ENCODE data around the gene GYS2. TPM values are rescaled to one million over a fixed set of nuclear protein-coding genes. Genes with fewer than 3 reads are reported as not detected.

Gene GYS2
- total RNA-seq, 1 donor from 2014 or later = not detected

DNA sequence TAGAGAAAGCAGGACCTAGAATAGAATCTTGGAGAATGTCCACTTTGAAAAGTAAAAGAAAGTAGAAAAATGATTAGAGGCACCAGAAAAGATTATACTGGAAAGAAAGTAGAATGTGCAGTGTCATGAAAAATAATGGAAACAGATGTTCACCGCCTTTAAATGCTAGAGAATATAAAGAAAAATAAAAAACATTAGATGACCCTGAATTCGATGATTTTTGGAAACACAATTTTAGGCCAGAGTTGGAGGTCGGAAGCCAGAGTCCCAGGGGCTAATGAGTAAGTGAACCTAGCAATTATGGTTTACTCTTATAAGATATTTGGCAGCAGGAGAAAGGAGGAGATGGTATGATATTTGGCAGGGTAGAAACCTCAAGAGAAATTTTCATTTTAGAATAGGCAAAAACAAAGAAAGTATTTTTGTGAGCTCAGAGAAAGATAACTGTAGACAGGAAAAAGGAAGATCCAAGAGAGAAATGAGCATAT, 37.7 kb downstream of the GYS2 start:
- Mint-ChIP-seq H3K4me3 (ENCODE audit: unreplicated experiment) (no peak overlapping the region), H3K27ac (ENCODE audit: unreplicated experiment) (no peak overlapping the region), H3K36me3 (ENCODE audit: low read depth) (no peaks in the 10 kb centered on the region), H3K4me1 (ENCODE audit: low read depth) (no peaks in the 10 kb centered on the region), H3K27me3 (ENCODE audit: low read depth) (no peaks in the 10 kb centered on the region), H3K9me3 (ENCODE audit: low read depth) (no peaks in the 10 kb centered on the region)
- DNase-seq (ENCODE audit: low spot score) = no peak
- TF ChIP-seq, protein P1, sequence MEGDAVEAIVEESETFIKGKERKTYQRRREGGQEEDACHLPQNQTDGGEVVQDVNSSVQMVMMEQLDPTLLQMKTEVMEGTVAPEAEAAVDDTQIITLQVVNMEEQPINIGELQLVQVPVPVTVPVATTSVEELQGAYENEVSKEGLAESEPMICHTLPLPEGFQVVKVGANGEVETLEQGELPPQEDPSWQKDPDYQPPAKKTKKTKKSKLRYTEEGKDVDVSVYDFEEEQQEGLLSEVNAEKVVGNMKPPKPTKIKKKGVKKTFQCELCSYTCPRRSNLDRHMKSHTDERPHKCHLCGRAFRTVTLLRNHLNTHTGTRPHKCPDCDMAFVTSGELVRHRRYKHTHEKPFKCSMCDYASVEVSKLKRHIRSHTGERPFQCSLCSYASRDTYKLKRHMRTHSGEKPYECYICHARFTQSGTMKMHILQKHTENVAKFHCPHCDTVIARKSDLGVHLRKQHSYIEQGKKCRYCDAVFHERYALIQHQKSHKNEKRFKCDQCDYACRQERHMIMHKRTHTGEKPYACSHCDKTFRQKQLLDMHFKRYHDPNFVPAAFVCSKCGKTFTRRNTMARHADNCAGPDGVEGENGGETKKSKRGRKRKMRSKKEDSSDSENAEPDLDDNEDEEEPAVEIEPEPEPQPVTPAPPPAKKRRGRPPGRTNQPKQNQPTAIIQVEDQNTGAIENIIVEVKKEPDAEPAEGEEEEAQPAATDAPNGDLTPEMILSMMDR (IDR thresholded peaks at IDR 0.05) = no peak

DNA sequence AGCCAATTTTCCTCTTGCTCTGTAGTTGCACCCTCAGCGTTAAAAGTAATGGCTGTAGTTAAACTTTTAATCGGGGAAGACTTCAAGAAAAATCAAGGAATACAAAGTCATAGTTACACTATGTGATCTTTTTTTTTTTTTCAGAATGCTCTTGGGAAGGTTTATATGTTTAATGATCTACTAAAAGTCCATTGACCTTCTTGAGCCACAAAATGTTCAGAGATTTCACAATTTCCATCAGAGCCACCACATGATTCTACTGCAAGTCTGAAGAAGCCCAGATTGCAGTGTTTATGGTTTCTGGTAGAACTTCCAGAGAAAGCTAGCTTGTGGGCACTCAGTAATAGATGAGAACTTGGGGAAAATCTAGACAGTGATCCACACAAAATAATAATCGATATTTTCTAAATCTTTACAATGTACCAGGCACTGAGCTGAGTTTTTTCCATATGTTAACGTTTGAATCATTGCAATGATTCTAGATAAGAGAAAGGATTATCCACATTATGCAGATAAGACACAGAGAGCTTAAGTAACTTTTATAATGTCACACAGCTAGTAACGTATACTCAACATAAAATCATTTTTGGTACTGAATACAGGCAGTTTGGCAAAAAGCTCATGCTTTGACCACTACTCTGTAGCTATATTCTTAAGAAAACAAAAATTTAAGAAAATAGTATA, 38.3 kb downstream of the GYS2 start:
- Mint-ChIP-seq H3K9me3 (ENCODE audit: low read depth) (no peaks in the 10 kb centered on the region), H3K4me1 (ENCODE audit: low read depth) (no peaks in the 10 kb centered on the region), H3K36me3 (ENCODE audit: low read depth) (no peaks in the 10 kb centered on the region), H3K4me3 (ENCODE audit: unreplicated experiment) (no peak overlapping the region), H3K27ac (ENCODE audit: unreplicated experiment) (no peak overlapping the region), H3K27me3 (ENCODE audit: low read depth) (no peaks in the 10 kb centered on the region)
- TF ChIP-seq, protein P1 (IDR thresholded peaks at IDR 0.05) = no peak
- no peak for DNase-seq (ENCODE audit: low spot score)

DNA sequence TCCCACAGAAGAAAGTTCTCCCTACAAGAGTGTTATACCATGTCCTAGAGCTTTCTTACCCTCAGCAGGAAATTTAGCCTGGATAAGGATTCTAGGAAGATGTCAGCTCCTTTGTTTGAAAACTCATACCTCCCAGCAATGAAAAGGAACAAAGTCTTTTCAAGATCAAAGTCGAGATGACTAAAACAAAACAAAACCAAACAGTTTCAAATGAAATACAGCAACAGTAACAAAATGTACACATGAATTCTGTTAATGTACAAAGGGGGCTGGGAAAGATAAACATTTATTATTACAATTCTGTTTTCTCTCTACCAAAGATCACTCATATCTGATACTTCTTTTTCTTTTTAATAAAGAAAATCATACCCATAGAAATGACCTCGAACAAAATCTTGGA, 41.8 kb downstream of the GYS2 start:
- DNase-seq (ENCODE audit: low spot score) = no peak
- H3K27ac Mint-ChIP-seq (ENCODE audit: unreplicated experiment) = no peak overlapping the region
- peaks cover 13% of the 10 kb centered on the region for H3K4me1 Mint-ChIP-seq (ENCODE audit: low read depth)
- H3K36me3 Mint-ChIP-seq (ENCODE audit: low read depth) = no peaks in the 10 kb centered on the region
- no peak overlapping the region for H3K4me3 Mint-ChIP-seq (ENCODE audit: unreplicated experiment)
- H3K9me3 Mint-ChIP-seq (ENCODE audit: low read depth) = no peaks in the 10 kb centered on the region
- no peaks in the 10 kb centered on the region for H3K27me3 Mint-ChIP-seq (ENCODE audit: low read depth)
- TF ChIP-seq, protein P1 (IDR thresholded peaks at IDR 0.05) = no peak

DNA sequence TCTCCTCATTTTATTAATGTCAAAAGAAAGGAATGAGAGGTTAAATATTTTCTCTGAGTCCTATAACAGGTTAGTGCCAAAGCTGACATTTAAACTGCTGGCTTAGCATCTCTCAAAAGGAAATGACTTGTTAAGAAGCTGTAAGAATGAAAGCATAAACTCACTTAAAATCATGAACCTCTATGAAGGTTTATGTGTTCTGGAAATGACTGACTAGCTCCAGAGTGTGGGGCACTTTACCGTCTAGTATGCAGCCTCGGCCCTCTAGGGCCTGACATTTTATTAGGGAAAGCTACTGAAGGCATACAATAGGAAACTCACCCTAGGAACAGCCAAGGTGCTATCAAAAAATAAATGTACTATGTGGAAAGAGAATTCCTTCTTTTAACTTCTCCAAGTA, 43.5 kb downstream of the GYS2 start:
- Mint-ChIP-seq H3K27ac (ENCODE audit: unreplicated experiment) (no peak overlapping the region), H3K9me3 (ENCODE audit: low read depth) (no peaks in the 10 kb centered on the region), H3K27me3 (ENCODE audit: low read depth) (no peaks in the 10 kb centered on the region), H3K4me1 (ENCODE audit: low read depth) (peaks cover 13% of the 10 kb centered on the region), H3K4me3 (ENCODE audit: unreplicated experiment) (no peak overlapping the region), H3K36me3 (ENCODE audit: low read depth) (no peaks in the 10 kb centered on the region)
- TF ChIP-seq, protein P1 (IDR thresholded peaks at IDR 0.05) = no peak
- no peak for DNase-seq (ENCODE audit: low spot score)

DNA sequence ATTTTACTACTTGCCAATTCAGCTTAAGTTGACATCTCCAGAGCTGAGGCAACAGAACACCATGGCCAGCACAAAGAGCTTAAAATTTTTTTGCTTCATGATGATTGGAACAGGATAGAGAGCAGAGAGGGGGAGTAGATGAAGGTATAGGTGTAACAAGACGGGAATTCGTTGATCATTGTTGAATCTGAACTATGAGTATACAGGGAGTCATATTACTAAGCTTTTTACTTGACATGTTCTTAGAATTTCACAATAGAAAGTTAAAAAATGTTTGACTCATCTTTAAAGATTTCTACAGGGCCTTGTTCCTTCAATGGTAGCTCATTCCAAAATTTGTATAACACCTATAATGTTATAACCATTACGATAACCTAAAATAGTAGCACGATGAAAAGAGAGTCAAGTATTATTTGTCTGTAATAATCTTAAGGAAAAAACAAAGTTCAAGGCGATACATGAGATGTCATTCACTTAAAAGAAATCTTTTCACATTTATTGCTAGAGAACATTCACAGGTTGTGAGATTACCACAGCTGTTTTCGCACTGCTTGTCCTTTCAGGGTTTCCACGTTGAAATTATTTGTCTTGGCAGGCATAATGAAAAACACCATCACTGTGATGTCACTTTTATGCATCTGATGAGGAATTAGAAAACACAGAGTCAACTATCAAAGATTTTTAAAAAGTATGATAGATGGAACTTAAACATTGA, 44.6 kb downstream of the GYS2 start:
- H3K4me3 Mint-ChIP-seq (ENCODE audit: unreplicated experiment) = no peak overlapping the region
- no peak for DNase-seq (ENCODE audit: low spot score)

More for the DNA sequence above, 44.6 kb downstream of the GYS2 start:
- TF ChIP-seq, protein P1 (IDR thresholded peaks at IDR 0.05) = no peak
- Mint-ChIP-seq H3K9me3 (ENCODE audit: low read depth) (no peaks in the 10 kb centered on the region), H3K4me1 (ENCODE audit: low read depth) (peaks cover 13% of the 10 kb centered on the region), H3K36me3 (ENCODE audit: low read depth) (no peaks in the 10 kb centered on the region), H3K27ac (ENCODE audit: unreplicated experiment) (peak overlapping the region; percentile 77), H3K27me3 (ENCODE audit: low read depth) (no peaks in the 10 kb centered on the region)
